Measurements from ENCODE around the gene TNFSF18.
A peak's percentile ranks its signal among the peaks of the same experiment; 100 is the strongest.

Gene TNFSF18

GRCh38 chr1:173042806-173043205 lies 7.9 kb downstream of the TNFSF18 start:
- TF ChIP-seq CTCF (IDR thresholded peaks at IDR 0.05; ENCODE audit: low read length, missing control alignments) = no peak
- peak; percentile 38 for DNase-seq (ENCODE audit: low read depth)
- H3K4me3 ChIP-seq (replicated peaks; ENCODE audit: low read depth, low read length) = no peak overlapping the region

GRCh38 chr1:173039626-173040025 lies 11.1 kb downstream of the TNFSF18 start:
- DNase-seq (ENCODE audit: low read depth) = peak; percentile 25
- TF ChIP-seq CTCF (IDR thresholded peaks at IDR 0.05; ENCODE audit: low read length, missing control alignments) = no peak
- H3K4me3 ChIP-seq (replicated peaks; ENCODE audit: low read depth, low read length) = no peak overlapping the region

GRCh38 chr1:173038875-173039554 lies 11.7 kb downstream of the TNFSF18 start:
- no peak for DNase-seq (ENCODE audit: low read depth)
- TF ChIP-seq CTCF (IDR thresholded peaks at IDR 0.05; ENCODE audit: low read length, missing control alignments) = no peak
- H3K4me3 ChIP-seq (replicated peaks; ENCODE audit: low read depth, low read length) = no peak overlapping the region

- no peak overlapping the region for H3K4me3 ChIP-seq (replicated peaks; ENCODE audit: low read depth, low read length)
- no peak for DNase-seq (ENCODE audit: low read depth)
- TF ChIP-seq CTCF (IDR thresholded peaks at IDR 0.05; ENCODE audit: low read length, missing control alignments) = no peak
Observed at GRCh38 chr1:173024543-173024942, 26.2 kb downstream of the TNFSF18 start.

GRCh38 chr1:173023343-173023742 lies 27.4 kb downstream of the TNFSF18 start:
- no peak overlapping the region for H3K4me3 ChIP-seq (replicated peaks; ENCODE audit: low read depth, low read length)
- no peak for TF ChIP-seq CTCF (IDR thresholded peaks at IDR 0.05; ENCODE audit: low read length, missing control alignments)
- DNase-seq (ENCODE audit: low read depth) = no peak

GRCh38 chr1:173020138-173020750 lies 30.5 kb downstream of the TNFSF18 start:
- no peak overlapping the region for H3K4me3 ChIP-seq (replicated peaks; ENCODE audit: low read depth, low read length)
- no peak for TF ChIP-seq CTCF (IDR thresholded peaks at IDR 0.05; ENCODE audit: low read length, missing control alignments)
- DNase-seq (ENCODE audit: low read depth) = no peak

- no peak for TF ChIP-seq CTCF (IDR thresholded peaks at IDR 0.05; ENCODE audit: low read length, missing control alignments)
- DNase-seq (ENCODE audit: low read depth) = no peak
- no peak overlapping the region for H3K4me3 ChIP-seq (replicated peaks; ENCODE audit: low read depth, low read length)
Observed at GRCh38 chr1:173017792-173018191, 32.9 kb downstream of the TNFSF18 start.
